ENCODE measurements around the gene OAT. TPM values are rescaled to one million over a fixed set of nuclear protein-coding genes. Genes with fewer than 3 reads are reported as not detected.

OAT gene
- total and polyA plus RNA-seq, 4 donors = 26.2 to 75.3 (median 53.7) TPM

- ATAC-seq (ENCODE audit: insufficient read depth, low FRiP score) (no peak), DNase-seq (no peak)
- peaks cover 0 to 11% (median 5%) of the 10 kb centered on the region in 5 donors for H3K4me1 ChIP-seq (ENCODE audit: control insufficient read depth in 5 of 5, insufficient read depth in 5 of 5, low read length in 5 of 5)
- no peak overlapping the region for H3K4me3 ChIP-seq
- no peaks in the 10 kb centered on the region for H3K9me3 ChIP-seq (ENCODE audit: control insufficient read depth in 4 of 4, insufficient read depth in 3 of 4, low read length in 3 of 4)
- no peaks in the 10 kb centered on the region for H3K36me3 ChIP-seq (ENCODE audit: control insufficient read depth in 4 of 4, insufficient read depth in 4 of 4, low read length in 4 of 4)
- no peak overlapping the region for H3K9ac ChIP-seq (ENCODE audit: insufficient read depth in 1 of 2, low read length in 2 of 2)
- peaks cover 0 to 3% (median 0%) of the 10 kb centered on the region in 3 donors for H3K27me3 ChIP-seq (ENCODE audit: control insufficient read depth in 3 of 3, insufficient read depth in 3 of 3, low read length in 2 of 3)
- WGBS, 2 donors = 86 to 94% methylated on average over 15 of the region's 15 CpGs
- no peak overlapping the region for H3K27ac ChIP-seq (ENCODE audit: low read depth in 1 of 2, low read length in 1 of 2)
- no peak for TF ChIP-seq CTCF (IDR thresholded peaks at IDR 0.05; ENCODE audit: control extremely low read depth, extremely low read depth)
Observed at GRCh38 chr10:124353091-124353815, 65.5 kb downstream of the OAT start.

- H3K4me1 ChIP-seq (ENCODE audit: control insufficient read depth in 5 of 5, insufficient read depth in 5 of 5, low read length in 5 of 5) = peaks cover 0 to 11% (median 5%) of the 10 kb centered on the region in 5 donors
- H3K36me3 ChIP-seq (ENCODE audit: control insufficient read depth in 4 of 4, insufficient read depth in 4 of 4, low read length in 4 of 4) = no peaks in the 10 kb centered on the region
- no peak for ATAC-seq (ENCODE audit: insufficient read depth, low FRiP score)
- H3K9me3 ChIP-seq (ENCODE audit: control insufficient read depth in 4 of 4, insufficient read depth in 3 of 4, low read length in 3 of 4) = no peaks in the 10 kb centered on the region
- no peak for TF ChIP-seq CTCF (IDR thresholded peaks at IDR 0.05; ENCODE audit: control extremely low read depth, extremely low read depth)
- 78 to 79% methylated on average over 10 of the region's 10 CpGs for WGBS, 2 donors
- H3K27me3 ChIP-seq (ENCODE audit: control insufficient read depth in 3 of 3, insufficient read depth in 3 of 3, low read length in 2 of 3) = no peaks in the 10 kb centered on the region
- no peak overlapping the region for H3K27ac ChIP-seq (ENCODE audit: low read depth in 1 of 2, low read length in 1 of 2)
- H3K9ac ChIP-seq (ENCODE audit: insufficient read depth in 1 of 2, low read length in 2 of 2) = no peak overlapping the region
- DNase-seq = no peak
- no peak overlapping the region for H3K4me3 ChIP-seq
Observed at GRCh38 chr10:124351481-124352220, 67.1 kb downstream of the OAT start.

- 94 to 96% methylated on average over 8 of the region's 8 CpGs for WGBS, 2 donors
- no peak for DNase-seq
- Histone ChIP-seq H3K27ac (ENCODE audit: low read depth in 1 of 2, low read length in 1 of 2) (no peak overlapping the region), H3K9ac (ENCODE audit: insufficient read depth in 1 of 2, low read length in 2 of 2) (no peak overlapping the region), H3K36me3 (ENCODE audit: control insufficient read depth in 4 of 4, insufficient read depth in 4 of 4, low read length in 4 of 4) (no peaks in the 10 kb centered on the region), H3K4me1 (ENCODE audit: control insufficient read depth in 5 of 5, insufficient read depth in 5 of 5, low read length in 5 of 5) (peaks cover 0 to 11% (median 5%) of the 10 kb centered on the region in 5 donors), H3K9me3 (ENCODE audit: control insufficient read depth in 4 of 4, insufficient read depth in 3 of 4, low read length in 3 of 4) (no peaks in the 10 kb centered on the region), H3K27me3 (ENCODE audit: control insufficient read depth in 3 of 3, insufficient read depth in 3 of 3, low read length in 2 of 3) (no peaks in the 10 kb centered on the region), H3K4me3 (no peak overlapping the region)
- no peak for ATAC-seq (ENCODE audit: insufficient read depth, low FRiP score)
- no peak for TF ChIP-seq CTCF (IDR thresholded peaks at IDR 0.05; ENCODE audit: control extremely low read depth, extremely low read depth)
Observed at GRCh38 chr10:124350806-124351205, 67.9 kb downstream of the OAT start.
